Upper lobe of left lung (tissue), 6 donors: ENCODE data around the gene KCNH1. TPM values are rescaled to one million over a fixed set of nuclear protein-coding genes. Genes with fewer than 3 reads are reported as not detected.
A peak's percentile ranks its signal among the peaks of the same experiment; 100 is the strongest.

Source experiments
- ATAC-seq, 2 donors: fragments of 200-7000 bp; cut with Tn5 transposase; one replicate each; pipeline ENCODE4 v1.9.1; 2022; ENCODE audit warnings: mild to moderate bottlenecking in 2 of 2, moderate library complexity in 2 of 2; ENCODE audit not compliant: low FRiP score in 2 of 2
- DNase-seq, 2 donors: peaks; one replicate each; pipeline ENCODE4 v3.0.0-alpha.2; 2019 to 2020
- H3K27ac ChIP-seq, 4 donors: fragments of 200-600 bp; sonication (generic); one replicate each; pipeline ENCODE4 v1.5.1; 2016 to 2019
- H3K27me3 ChIP-seq, 4 donors: fragments of 200-600 bp; sonication (generic); one replicate each; pipeline ENCODE4 v1.5.1; 2017 to 2019
- H3K36me3 ChIP-seq, 4 donors: fragments of 200-600 bp; sonication (generic); one replicate each; pipeline ENCODE4 v1.5.1; 2016 to 2019
- H3K4me1 ChIP-seq, 4 donors: fragments of 200-600 bp; sonication (generic); one replicate each; pipeline ENCODE4 v1.5.1; 2018 to 2019
- H3K4me3 ChIP-seq, 4 donors: fragments of 200-600 bp; sonication (generic); one replicate each; pipeline ENCODE4 v1.5.1; 2017 to 2019; ENCODE audit warnings: mild to moderate bottlenecking in 2 of 4, moderate library complexity in 1 of 4
- H3K9me3 ChIP-seq, 4 donors: fragments of 200-600 bp; sonication (generic); one replicate each; pipeline ENCODE4 v1.5.1; 2018 to 2019
- CTCF ChIP-seq, 6 experiments: fragments of 450-650 bp in 4 of 6; fragments of 200-600 bp in 2 of 6; sonication (generic) in 2 of 6; IDR thresholded peaks; one replicate each; pipeline ENCODE4 v1.5.1; 2016 to 2019; ENCODE audit warnings: antibody characterized with exemption in 6 of 6
- EP300 ChIP-seq, 4 donors: sonication (generic); formaldehyde crosslinking; IDR thresholded peaks; one replicate each; pipeline ENCODE4 v1.5.1; 2017; ENCODE audit warnings: antibody characterized with exemption in 4 of 4, control low read depth in 2 of 4
- POLR2A ChIP-seq, 4 donors: fragments of 450-650 bp; IDR thresholded peaks; one replicate each; pipeline ENCODE4 v1.5.1; 2016 to 2017; ENCODE audit warnings: antibody characterized with exemption in 4 of 4, mild to moderate bottlenecking in 2 of 4
- POLR2AphosphoS5 ChIP-seq, 2 donors: sonication (generic); formaldehyde crosslinking; IDR thresholded peaks; one replicate each; pipeline ENCODE4 v1.5.1; 2017; ENCODE audit warnings: antibody characterized with exemption in 2 of 2
- WGBS, 2 donors: methylation state at CpG; one replicate each; pipeline ENCODE4 v1.1.5; 2017 to 2018; 5-methylcytosine and 5-hydroxymethylcytosine counted together
- total RNA-seq, 6 donors: library from RNA; depleted of rRNA in 4 of 6; stranded (reverse); fragments of >200 nt in 4 of 6; gene quantifications; one replicate each; pipeline versions ENCODE4 v1.1.0 to v1.2.1, GENCODE V29; 2016 to 2021
- donor health status: DM: no; HTN: no; CAD: no; lungs with moderate emphysema.
- donor health status: DM: no; HTN: yes; CAD: no; lungs with severe emphysema.

The KCNH1 gene
- total RNA-seq, 6 donors from 2014 or later: 0.09 TPM; not detected in 5

DNA sequence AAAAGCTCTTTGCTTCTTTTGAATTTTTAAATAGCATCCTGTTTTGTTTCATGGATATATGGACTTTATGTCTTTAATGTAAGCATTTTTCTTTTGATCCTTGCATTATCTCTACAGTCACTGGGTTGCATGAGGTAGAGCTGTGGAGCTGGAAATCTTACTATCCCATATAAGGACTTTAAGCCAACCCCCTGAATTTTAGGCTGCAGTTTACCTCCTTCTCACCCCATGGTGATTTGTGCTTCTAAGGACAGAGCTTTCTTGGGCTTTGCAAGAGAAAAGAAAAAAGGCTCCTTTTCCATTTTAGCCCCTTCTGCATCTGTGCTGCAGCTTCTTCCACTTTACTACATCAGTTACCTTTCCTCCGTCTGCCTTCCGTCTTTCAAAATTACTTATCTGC is 431.4 kb downstream of the KCNH1 start:
- WGBS, 2 donors: 93 to 97% methylated on average over 2 of the region's 2 CpGs
- Histone ChIP-seq H3K4me3 (no peak overlapping the region), H3K27ac (no peak overlapping the region), H3K9me3 (no peaks in the 10 kb centered on the region), H3K27me3 (no peaks in the 10 kb centered on the region), H3K36me3 (no peaks in the 10 kb centered on the region), H3K4me1 (no peaks in the 10 kb centered on the region)
- TF ChIP-seq CTCF (IDR thresholded peaks at IDR 0.05): no peak
- DNase-seq (no peak), ATAC-seq (no peak)

DNA sequence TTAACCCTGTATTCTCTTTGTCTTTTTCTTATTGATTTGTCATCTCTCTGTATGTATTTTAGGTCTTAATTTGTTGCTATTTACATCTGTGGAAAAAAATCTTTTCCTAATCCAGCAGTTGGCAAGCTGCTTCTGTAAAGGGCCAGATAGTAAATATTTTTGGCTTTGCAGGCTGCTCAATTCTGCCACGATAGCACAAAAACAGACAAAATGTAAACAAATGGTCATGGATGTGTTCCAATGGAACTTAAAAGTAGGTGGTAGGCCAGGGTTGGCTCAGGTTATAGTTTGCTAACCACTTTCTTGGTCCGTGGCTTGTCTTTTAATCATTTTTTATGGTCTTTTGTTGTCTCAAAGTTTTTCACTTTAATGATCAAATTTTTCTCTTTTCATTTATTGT is 433.4 kb downstream of the KCNH1 start:
- WGBS, 2 donors: 38 to 42% methylated on average over 2 of the region's 2 CpGs
- H3K27me3 ChIP-seq: no peaks in the 10 kb centered on the region
- no peak for TF ChIP-seq EP300 (IDR thresholded peaks at IDR 0.05)
- no peak for TF ChIP-seq POLR2A (IDR thresholded peaks at IDR 0.05)
- no peak for TF ChIP-seq CTCF (IDR thresholded peaks at IDR 0.05)
- no peak for TF ChIP-seq POLR2AphosphoS5 (IDR thresholded peaks at IDR 0.05)
- no peaks in the 10 kb centered on the region for H3K36me3 ChIP-seq
- H3K4me3 ChIP-seq: no peak overlapping the region
- H3K4me1 ChIP-seq: no peaks in the 10 kb centered on the region
- ATAC-seq (no peak), DNase-seq (no peak)
- H3K9me3 ChIP-seq: no peaks in the 10 kb centered on the region
- no peak overlapping the region for H3K27ac ChIP-seq

DNA sequence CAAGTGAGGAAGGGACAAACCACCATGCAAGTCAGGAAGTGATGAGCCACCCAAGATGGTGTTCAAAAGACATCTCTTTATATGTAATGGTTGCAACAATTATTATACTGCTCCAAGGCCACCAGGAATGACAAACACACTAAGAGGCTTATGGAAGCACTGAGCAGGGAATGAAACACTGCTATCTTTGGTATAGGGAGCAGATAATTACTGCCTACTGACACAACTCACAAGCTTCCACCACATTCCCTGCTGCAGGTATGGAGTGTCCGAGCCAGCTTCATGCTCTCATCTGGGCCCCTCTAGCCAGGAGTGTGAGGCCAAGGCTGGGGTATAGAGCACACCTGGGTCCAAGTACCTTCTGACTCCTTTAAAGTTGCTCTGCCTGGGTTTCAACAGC is 433.9 kb downstream of the KCNH1 start:
- H3K36me3 ChIP-seq: no peaks in the 10 kb centered on the region
- H3K27ac ChIP-seq: no peak overlapping the region
- no peak for TF ChIP-seq POLR2A (IDR thresholded peaks at IDR 0.05)
- no peak for TF ChIP-seq POLR2AphosphoS5 (IDR thresholded peaks at IDR 0.05)
- TF ChIP-seq CTCF (IDR thresholded peaks at IDR 0.05): no peak
- TF ChIP-seq EP300 (IDR thresholded peaks at IDR 0.05): no peak
- no peak overlapping the region for H3K4me3 ChIP-seq
- DNase-seq (no peak), ATAC-seq (no peak)
- 78 to 86% methylated on average over 1 of the region's 1 CpG for WGBS, 2 donors
- no peaks in the 10 kb centered on the region for H3K4me1 ChIP-seq
- H3K9me3 ChIP-seq: no peaks in the 10 kb centered on the region
- no peaks in the 10 kb centered on the region for H3K27me3 ChIP-seq

DNA sequence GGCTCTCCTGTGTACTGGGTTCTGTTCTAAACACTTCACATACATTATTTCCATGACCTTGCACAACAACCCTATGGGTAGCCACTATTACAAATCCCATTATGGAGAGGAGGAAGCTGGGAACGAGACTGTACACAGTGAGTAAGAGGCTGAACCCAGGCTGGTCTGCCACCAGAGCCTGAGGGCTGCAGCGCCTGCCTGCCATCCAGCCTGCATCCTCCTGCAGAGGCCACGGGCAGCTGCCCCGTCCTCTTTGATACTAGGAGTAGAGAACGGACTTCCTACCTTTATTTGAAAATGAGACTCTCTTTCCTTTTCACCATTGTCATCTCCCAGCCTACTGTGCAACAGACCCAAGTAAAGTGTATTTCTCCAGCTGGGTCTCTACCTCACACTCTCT is 435.3 kb downstream of the KCNH1 start:
- ATAC-seq (no peak), DNase-seq (peak in 1 of 2 donors; percentile 58)
- Histone ChIP-seq H3K9me3 (no peaks in the 10 kb centered on the region), H3K4me1 (no peaks in the 10 kb centered on the region), H3K27me3 (no peaks in the 10 kb centered on the region), H3K27ac (no peak overlapping the region), H3K36me3 (no peaks in the 10 kb centered on the region), H3K4me3 (no peak overlapping the region)
- TF ChIP-seq POLR2AphosphoS5 (IDR thresholded peaks at IDR 0.05): no peak
- 85 to 89% methylated on average over 5 of the region's 5 CpGs for WGBS, 2 donors

- no peaks in the 10 kb centered on the region for H3K9me3 ChIP-seq
- H3K27me3 ChIP-seq: no peaks in the 10 kb centered on the region
- H3K36me3 ChIP-seq: no peaks in the 10 kb centered on the region
- H3K4me3 ChIP-seq: no peak overlapping the region
- no peak for ATAC-seq
- no peak for DNase-seq
- whole genome bisulfite sequencing, 2 donors: 72 to 82% methylated on average over 3 of the region's 3 CpGs
- H3K4me1 ChIP-seq: no peaks in the 10 kb centered on the region
- no peak overlapping the region for H3K27ac ChIP-seq
- no peak for TF ChIP-seq POLR2AphosphoS5 (IDR thresholded peaks at IDR 0.05)
These were observed 436.8 kb downstream of the KCNH1 start for GRCh38 chr1:210697185-210697584.

- no peaks in the 10 kb centered on the region for H3K4me1 ChIP-seq
- H3K27ac ChIP-seq: no peak overlapping the region
- H3K9me3 ChIP-seq: no peaks in the 10 kb centered on the region
- H3K27me3 ChIP-seq: no peaks in the 10 kb centered on the region
- DNase-seq (no peak), ATAC-seq (no peak)
- TF ChIP-seq CTCF (IDR thresholded peaks at IDR 0.05) (no peak), POLR2AphosphoS5 (IDR thresholded peaks at IDR 0.05) (no peak), POLR2A (IDR thresholded peaks at IDR 0.05) (no peak), EP300 (IDR thresholded peaks at IDR 0.05) (no peak)
- H3K36me3 ChIP-seq: no peaks in the 10 kb centered on the region
- H3K4me3 ChIP-seq: no peak overlapping the region
- WGBS, 2 donors: 81 to 88% methylated on average over 1 of the region's 1 CpG
These were observed 437.2 kb downstream of the KCNH1 start for GRCh38 chr1:210696709-210697108.
